GM18499 (cell line): ENCODE results near the gene KIAA1328.
"Not testable (repeated sequence)": the region's sequence is repeated elsewhere in the genome, so short reads cannot be mapped to it uniquely, and the experiment has no call there.

Experiments used
- ATAC-seq: cut with Tn5 transposase; IDR thresholded peaks from one replicate; pipeline ENCODE4 v1.9.1; 2021; ENCODE audit warnings: moderate number of reproducible peaks; ENCODE audit not compliant: insufficient read depth, unreplicated experiment

The KIAA1328 gene

DNA sequence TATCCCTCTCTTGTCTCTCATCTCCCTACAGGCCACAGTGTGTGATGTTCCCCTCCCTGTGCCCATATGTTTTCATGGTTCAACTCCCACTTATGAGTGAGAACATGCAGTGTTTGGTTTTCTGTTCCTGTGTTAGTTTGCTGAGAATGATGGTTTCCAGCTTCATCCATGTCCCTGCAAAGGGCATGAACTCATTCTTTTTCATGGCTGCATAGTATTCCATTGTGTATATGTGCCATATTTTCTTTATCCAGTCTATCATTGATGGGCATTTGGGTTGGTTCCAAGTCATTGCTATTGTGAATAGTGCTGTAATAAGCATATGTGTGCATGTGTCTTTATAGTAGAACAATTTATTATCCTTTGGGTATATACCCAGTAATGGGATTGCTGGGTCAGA is 44.9 kb downstream of the KIAA1328 start:
- ATAC-seq, result not testable (repeated sequence)

DNA sequence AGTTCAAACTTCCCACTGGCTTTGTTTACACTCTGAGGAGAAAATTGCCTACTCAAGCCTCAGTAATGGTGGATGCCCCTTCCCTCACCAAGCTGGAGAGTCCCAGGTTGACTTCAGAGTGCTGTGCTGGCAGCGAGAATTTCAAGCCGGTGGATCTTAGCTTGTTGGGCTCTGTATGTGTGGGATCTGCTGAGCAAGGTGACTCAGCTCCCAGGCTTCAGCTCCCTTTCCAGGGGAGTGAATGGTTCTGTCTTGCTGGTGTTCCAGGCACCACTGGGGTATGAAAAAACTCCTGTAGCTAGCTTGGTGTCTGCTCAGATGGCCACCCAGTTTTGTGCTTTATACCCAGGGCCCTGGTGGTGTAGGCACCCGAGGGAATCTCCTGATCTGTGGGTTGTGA is 50.9 kb downstream of the KIAA1328 start:
- not testable (repeated sequence) for ATAC-seq

DNA sequence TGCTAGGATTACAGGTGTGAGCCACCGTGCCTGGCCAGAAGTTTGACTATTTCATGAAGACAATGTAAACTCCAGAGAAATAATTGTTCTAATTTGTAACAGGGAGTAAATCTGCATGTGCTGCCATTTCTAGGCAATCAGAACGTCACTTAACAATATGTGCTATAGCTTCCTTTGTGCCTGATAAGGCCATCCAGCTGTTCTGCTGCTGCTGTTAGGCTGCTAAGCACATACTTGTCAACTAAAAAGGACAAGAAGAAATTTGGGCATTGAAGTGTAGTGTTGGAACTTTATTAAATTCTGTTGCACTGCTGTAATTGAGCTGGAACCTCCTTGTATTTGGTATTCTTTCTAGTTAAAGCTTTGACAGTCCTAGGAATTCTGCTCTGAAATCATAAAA is 57.1 kb downstream of the KIAA1328 start:
- ATAC-seq, result no peak

DNA sequence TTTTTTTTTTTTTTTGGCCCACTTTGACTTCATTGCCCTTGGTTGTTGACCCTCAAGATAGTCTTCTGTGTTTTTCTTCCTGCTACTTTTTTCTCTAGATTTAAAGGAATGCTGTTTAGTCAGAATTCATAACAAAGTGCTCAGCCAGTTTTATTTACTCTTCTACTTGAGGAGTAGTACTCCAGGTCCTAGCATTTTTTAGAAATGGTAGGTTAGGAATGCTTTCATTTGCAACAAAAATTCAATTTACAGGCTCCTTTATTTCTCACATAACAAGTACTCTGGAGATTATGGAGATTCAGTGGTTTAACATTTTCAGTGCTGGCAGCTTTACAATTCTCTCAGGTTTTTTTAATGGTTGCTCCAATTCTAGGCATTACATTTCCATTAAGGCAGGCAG is 58.2 kb downstream of the KIAA1328 start:
- ATAC-seq, result no peak

DNA sequence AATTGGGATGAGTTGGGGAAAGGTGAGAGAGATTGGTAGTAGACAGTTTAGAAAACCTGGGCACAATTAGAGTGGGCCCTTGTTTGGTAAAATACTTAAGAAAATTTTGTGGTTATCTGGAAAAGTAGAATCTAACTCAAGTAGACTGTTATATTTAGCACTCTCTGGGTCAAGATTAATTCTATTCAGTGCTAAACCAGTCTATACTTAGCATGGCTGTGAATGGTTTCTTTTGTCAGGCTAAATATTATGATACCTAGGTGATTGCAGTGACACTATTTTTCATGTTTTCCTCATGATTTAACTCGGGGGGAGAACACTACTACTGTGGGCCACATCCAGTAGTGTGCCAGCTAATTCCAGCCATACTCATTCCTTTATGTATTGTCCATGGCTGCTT is 58.9 kb downstream of the KIAA1328 start:
- ATAC-seq, result no peak

DNA sequence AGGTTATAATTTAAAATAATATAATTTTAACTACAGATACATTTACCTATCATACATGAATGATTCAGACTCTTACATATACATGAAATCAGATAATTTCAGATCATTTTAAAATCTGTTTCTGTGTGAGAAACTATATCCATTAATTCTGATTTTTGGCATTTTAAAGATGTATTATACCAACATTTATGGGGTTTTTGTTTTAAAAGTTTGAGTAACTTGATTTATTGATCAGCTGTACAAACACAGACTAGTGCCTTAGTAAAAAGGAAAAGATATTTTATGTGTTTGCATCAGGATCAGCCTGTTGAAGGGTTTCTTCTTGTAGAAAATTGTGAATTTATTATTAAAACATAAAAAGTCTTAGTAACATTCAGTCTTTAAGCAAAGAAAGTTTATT is 59.9 kb downstream of the KIAA1328 start:
- no peak for ATAC-seq

DNA sequence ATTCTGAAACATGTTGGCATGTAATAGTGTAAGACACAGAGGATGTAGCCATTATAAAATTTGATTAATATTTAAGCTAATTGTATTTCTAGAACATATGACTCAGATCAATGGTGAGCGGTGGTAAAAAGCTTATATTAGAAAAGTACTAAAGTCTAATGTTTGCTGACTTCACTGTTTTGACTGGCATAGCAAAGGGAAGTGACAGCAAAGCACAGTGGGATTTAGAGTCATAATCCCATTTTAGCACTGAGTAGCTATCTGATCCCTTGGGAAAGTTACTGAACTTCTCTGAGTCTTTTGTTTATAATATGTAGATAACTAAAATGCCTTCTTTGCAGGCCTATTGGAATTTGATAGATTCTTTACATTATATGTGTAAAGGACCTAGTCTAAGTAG is 60.4 kb downstream of the KIAA1328 start:
- no peak for ATAC-seq

DNA sequence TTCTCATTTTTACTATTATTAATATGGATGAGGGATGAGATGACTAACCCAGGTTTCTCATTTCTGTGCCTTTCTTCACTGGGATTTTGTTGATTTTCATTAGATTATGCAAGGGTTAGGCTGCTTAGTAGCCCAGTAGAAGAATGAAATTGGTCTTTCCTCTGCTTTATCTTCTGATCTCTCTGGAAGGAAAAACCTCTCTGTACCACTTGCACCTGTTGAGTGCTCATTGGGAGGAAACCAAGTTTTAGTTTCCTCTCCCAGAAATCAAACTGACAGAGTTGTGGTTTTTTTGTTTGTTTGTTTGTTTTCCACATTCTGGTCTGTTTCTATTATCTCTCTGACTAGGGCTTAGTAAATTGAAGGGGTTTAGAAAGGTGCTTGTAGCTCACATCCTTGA is 60.8 kb downstream of the KIAA1328 start:
- ATAC-seq, result no peak

DNA sequence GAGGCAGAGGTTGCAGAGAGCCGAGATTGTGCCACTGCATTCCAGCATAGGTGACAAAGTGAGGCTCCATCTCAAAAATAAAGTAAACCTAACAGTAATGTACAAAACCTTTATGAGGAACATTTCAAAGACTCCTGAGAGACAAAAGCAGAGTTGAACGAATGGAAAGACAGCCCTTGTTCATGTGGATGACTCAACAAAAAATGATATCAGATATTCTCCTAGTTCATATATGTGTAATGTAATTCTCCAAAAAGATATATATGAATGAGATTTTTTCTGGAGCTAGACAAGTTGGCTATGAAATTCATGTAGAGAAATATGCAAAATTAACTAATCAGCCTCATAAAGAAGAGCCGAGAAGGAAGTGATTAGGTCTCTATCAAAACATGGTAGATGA is 61.7 kb downstream of the KIAA1328 start:
- no peak for ATAC-seq

DNA sequence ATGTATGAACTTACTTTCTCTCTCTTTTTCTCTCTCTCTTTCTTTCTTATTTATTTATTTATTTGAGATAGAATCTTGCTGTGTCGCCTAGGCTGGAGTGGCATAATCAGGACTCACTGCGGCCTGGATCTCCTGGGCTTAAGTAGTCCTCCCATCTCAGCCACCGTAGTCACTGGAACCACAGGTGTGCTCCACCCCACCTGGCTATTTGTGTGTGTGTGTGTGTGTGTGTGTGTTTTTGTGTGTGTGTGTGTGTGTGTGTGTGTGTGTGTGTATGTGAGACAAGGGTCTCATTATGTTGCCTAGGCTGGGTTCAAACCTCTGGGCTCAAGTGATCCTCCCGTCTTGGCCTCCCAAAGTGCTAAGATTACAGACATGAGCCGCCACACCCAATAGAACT is 64.3 kb downstream of the KIAA1328 start:
- no peak for ATAC-seq

DNA sequence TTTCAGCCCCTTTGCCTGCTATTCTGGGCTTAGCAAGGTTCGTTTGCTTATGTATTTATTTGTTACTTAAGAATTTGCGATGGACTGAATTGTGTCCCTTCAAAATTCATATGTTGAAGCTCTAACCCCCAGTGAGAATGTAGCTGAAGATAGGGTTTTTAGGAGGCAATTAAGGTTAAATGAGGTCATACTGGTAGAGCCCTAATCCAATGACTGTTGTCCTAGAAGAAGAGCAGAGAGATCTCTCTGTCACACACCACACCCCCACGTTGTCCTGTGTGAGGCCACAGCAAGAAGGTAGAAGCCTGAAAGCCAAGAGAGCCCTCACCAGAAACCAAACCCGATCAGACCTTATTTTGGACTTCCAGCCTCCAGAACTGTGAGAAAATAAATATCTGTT is 66.7 kb downstream of the KIAA1328 start:
- no peak for ATAC-seq

DNA sequence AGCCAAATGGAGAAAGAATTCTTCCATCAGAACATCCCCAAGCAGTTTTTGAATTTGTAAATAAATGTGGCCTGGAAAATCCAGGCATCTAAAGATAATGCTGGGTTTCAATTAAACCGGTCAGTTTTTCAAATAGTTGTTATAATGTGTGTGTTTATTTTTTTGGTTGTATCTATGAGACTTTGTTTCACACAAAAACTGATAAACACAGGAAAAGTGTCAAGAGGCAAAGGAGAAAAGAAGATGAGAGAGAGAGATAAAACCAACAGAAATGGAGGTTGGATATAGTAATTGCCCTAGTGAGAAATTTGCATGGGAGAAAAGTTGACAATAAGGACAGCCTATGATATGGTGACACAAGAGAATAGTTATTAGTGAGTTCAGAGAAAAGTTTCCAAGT is 68.3 kb downstream of the KIAA1328 start:
- no peak for ATAC-seq

DNA sequence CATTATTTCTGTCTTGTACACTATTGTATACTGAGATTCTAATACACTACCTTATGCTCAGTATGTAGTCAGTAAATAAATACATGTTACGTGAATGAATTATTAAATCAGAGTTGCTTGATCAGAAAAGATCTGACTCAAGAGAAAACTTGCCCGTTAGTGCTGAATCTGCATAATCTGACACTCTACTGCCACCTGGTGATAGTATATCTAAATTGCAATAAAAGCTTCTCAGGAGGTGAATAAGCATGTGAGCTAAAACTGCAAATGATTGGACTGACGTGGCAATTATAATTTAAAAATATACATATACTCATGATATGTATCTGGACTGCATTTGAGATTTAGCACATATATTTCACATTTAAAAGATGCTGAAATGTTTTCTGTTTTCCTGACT is 70.4 kb downstream of the KIAA1328 start:
- ATAC-seq, result no peak

DNA sequence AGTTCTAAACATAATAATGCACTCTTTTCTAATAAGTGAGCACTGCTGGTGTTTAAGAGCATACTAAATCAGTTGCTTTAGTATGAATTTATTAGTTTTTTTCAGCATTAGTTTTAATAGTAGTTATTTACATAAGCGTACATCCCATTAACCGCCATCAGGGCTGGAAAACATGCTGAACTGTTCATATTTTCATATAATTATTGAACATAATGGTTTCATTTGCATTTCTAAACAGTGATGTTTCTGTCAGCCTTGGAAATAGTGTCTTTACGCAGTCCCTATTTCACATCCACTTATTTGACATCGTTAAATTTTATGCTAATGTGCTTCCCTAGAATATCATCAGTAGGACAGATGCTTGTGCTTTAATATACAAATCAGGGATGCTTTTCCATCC is 71.5 kb downstream of the KIAA1328 start:
- no peak for ATAC-seq

DNA sequence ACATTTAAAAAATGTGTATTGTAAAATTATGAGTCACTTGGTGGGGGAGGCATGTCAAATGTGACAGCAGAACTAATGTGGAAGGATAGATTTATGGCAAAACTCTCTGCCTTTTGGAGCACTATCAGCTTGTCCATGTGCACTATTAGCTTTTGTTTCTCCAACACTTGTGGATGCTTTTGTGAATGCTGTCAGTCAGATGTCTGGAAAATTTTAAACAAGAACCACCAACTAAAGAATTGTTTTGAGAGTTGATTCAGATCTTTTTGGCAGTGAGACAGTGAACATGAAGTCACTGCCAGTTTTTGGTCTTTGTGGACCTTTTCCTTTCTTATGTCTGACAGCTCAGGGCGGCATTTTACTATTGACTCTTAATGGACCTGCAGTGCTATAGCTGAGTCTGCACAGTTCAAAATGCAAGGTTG is 72.4 kb downstream of the KIAA1328 start:
- no peak for ATAC-seq

DNA sequence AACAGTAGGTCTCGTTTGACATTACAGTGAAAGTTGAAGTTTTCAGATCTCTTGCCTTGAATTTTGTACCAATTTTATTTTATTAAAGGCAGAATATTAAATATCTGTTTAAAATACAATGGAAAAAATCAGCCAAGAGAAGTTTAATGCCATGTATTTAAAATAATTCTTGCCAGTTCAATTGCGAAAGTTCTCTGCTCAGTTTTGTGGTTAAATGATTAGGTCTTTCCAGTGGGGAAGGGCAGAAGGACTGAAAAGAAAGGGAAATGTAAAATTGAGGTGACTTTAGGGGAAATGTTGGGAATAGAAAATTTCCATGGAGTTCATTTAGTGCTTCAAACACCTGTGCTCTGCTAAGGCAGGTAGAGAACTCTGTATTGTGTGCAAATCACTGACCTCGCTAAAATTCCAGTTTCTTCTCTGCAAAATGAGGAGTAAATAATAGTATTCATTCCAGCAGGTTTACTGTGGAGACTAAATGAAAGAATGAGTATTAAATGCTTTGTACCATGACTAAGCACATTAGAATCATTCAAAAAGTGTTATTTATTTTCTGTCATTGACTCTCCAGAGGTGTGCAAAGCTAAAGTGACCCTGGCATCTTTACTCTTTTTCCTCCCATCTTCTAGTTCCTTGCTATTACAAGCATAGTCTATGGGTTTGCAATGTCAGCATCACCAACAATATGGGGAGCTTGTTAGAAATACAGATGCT is 74.4 kb downstream of the KIAA1328 start:
- no peak for ATAC-seq

DNA sequence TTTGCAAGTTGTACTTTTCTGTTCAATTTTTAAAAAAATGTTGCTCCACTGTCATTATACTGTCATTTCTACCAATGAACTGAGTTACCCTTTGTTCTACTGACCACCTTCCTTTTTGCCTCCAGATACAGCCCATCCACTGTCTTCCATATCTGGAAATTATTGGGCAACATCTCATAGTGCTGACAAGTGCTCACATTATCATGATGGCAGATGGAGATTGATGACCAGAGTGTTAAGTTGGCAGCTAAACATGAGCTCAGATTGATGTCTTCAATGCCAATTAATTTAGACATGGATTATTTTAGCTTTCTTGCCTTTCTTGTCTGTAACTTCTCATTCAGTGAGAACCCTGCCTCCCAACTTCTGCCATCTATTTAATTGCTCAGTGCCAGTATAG is 76.6 kb downstream of the KIAA1328 start:
- ATAC-seq, result no peak

DNA sequence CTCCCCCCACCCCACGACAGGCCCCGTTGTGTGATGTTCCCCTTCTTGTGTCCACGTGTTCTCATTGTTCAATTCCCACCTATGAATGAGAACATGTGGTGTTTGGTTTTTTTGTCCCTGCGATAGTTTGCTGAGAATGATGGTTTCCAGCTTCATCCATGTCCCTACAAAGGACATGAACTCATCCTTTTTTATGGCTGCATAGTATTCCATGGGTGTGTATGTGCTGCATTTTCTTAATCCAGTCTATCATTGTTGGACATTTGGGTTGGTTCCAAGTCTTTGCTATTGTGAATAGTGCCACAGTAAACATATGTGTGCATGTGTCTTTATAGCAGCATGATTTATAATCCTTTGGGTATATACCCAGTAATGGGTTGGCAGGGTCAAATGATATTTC is 80.4 kb downstream of the KIAA1328 start:
- not testable (repeated sequence) for ATAC-seq

DNA sequence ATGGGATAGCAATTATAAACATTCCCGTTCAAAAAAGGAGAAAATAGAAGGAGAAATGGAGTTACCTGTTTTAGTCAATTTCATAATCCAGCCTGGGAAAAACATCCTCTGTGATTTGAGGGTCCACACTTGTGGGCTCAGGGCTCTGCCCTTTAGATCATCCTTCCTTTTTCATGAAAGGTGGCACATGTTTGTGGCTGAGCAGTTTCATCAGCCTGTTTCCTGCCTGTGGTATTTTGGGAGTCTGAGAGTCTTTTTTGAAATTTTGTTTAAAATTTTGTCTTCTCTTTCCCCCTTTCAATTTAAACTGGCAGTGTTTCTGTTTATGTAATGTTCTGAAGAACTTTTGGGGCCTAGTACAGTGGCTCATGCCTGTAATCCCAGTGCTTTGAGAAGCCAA is 84.0 kb downstream of the KIAA1328 start:
- no peak for ATAC-seq

DNA sequence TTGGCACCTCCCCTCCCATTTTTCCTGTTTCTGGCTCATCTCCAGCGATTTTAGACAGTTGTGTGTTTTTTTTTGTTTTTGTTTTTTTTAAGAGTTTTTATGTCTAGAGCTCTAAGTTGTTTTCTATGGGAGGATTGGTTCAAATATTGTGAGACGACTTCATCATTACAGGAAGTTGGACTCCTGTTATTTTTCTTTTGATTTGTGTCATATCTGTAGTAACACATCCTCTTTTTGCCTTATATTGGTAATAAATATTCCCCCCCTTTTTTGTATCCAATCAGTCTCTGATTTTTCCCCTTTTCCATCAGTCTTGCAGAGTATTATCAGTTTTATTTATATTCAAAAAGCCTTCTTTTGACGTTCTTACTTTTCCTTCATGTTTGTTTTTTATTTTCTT is 89.0 kb downstream of the KIAA1328 start:
- ATAC-seq, result no peak

DNA sequence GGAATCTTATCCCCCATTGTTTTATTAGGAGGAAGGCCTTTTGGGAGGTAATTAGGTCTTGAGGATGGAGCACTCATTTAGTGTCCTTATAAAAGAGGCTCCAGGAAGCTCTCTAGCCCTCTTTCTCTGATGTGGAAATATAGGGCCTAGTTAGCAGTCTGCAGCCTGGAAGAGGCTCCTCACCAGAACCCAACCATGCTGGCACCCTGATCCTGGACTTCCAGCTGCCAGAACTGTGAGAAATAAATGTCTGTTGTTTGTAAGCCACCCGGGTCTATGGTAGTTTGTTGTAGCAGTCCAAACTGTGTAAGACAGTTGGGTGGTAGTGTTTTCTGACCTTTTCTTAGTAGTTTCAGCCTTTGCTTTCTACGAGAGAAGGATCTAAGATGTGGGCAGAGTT is 100.7 kb downstream of the KIAA1328 start:
- ATAC-seq, result no peak

DNA sequence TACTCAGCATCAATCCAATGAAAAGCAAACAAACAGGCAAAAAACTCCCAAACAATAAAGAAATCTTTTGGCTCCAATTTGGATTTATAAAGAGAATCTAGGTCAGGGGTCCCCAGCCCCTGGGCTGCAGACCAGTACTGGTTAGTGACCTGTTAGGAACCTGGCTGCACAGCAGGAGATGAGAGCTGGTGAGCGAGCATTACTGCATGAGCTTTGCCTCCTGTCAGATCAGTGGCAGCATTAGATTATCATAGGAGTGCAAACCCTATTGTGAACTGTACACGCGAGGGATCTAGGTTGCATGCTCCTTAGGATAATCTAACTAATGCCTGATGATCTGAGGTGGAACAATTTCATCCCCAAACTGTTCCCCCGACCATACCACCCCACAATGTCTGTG is 102.2 kb downstream of the KIAA1328 start:
- no peak for ATAC-seq

DNA sequence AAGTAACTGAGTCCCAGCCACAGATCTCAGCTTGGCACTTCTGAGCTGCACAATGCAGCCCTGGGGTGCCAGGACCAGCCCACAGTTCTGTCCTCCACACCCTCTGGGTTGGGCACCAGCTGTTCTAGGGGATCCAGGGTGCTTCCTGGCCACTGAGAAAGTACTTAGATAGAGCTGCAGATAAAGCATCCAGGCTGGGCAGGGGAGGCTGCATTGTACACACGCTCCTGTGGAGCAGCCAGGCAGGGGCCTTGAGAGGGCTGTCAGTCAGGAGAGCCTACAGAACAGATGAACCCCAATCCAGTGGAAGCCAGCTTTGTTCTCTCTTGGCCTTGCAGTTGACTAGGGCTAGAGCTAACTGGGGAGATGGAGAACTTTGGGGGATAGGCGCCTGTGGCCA is 104.6 kb downstream of the KIAA1328 start:
- no peak for ATAC-seq
